Epidermal melanocyte (primary cell): ENCODE measurements around the gene MBD6.

Experiments used
- DNase-seq: peaks from one replicate; pipeline ENCODE4 v3.0.0; 2011; ENCODE audit warnings: low spot score; ENCODE audit not compliant: insufficient read length

MBD6 gene

DNA sequence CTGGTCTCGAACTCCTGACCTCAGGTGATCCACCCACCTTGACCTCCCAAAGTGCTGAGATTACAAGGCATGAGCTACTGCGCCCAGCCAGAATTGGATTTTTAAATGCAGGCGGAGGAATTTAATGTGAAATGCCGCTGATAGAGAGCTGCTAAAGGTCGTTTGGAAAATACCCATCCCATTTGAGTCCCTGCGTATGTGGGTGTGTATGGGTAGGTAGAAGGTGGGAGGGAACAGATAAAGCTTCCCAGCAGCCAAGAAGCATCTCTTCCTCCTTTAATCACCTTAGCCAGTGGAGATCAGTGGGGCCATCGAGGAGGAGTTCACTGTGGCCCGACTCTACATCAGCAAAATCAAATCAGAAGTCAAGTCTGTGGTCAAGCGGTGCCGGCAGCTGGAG, 52.2 kb downstream of the MBD6 start:
- DNase-seq: no peak

DNA sequence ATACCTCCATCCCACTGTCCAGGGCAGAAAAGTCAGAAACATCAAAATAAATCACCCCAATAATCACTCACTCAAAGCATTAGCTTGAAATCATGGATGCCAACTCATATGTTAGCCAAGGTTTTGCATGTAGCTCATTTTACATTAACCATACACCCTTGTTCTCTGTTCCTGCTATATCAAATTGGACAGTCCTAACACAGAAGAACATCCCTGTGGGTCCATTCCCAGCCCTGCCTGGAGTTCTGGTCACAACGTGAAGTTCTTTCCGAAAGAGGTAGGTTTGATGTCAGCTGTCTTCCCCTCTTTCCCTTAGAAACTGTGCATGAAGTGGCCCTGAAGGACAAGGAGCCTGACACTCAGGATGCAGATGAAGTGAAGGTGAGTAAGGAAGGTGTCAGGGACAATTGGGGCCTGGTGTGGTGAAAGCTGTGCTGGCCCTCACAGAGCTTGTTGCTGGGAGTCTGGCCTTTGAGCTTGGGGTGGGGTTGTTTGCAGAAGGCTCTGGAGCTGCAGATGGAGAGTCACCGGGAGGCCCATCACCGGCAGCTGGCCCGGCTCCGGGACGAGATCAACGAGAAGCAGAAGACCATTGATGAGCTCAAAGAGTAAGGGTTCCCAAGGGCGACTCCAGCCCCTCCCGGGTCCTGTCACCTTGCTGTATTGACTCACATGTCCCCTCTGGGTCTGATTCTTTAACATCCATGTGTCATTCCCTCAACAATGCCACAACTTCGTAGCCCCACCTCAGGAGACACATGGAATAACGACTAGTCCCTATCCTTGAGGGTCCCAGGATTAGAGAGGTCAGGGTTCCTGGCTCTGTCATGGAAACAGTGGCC, 53.4 kb downstream of the MBD6 start:
- no peak for DNase-seq

DNA sequence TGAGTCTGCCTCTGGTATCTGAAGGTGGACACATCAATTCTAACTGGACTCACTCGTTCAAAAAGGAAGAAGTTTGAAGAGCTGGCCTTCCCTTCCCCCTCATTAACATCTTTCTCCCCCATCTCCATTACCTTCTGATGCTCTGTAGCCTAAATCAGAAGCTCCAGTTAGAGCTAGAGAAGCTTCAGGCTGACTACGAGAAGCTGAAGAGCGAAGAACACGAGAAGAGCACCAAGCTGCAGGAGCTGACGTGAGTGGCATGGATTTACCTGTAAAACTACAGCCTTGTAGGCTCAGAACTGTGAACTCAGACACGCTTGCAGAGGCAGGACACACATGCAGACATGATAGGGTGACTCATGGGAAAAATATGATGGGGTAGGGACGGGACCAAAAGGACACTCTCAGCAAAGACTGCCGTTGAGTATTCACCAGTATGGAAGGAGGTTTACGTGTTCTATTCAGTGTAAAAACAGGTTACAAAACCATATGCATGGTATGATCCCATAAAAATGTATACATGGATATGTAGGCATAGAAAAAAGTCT, 54.1 kb downstream of the MBD6 start:
- no peak for DNase-seq

DNA sequence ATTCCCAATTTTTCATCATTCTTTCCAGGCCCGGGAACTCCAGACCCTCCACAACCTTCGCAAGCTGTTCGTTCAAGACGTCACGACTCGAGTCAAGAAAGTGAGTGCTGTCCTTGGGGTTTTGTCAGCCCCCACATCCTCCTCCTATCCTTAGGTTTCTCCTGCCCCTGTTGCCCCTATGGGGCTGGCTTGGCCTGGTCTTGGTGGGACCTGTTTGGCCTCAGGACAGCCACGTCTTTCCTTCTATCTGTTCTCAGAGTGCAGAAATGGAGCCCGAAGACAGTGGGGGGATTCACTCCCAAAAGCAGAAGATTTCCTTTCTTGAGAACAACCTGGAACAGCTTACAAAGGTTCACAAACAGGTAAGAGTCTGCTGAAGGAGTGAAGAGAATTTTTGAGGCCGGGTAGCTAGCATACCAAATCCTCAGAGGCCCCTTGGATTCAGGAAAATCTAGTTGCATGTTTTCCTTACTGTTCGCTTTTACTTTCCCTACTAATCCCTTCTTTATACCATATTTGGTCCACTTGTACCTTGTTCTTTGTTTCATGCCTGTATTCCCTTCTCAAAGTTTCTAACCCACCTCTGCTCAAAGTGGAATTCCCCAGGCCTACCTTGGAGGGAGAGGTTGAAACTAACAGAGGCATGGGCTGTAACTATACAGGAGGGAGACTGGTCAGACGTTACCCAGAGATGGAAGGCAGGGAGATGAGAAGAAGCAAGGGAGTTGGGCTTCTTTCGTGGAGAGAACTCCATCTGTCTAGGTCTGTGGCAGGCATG, 55.5 kb downstream of the MBD6 start:
- DNase-seq: no peak

DNA sequence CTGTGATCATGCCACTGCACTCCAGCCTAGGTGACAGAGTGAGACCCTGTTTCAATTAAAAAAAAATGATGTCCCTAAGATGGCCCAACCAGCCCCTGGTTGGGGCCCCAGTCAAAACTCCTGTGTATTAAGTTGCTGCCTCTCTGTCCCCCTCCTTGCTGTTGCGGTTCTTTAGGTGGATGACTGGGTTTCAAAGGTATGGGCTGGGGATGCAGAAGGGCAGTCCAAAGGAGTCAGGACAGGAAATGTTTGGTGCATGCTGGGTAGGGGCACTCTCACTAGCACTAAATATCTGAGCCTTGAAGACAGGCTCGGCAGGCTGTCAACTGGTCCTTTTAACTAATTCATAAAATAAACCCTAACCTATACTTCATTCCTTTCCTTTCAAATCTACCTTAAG, 56.4 kb downstream of the MBD6 start:
- DNase-seq: no peak
